PC-9 (cell line): Measurements from ENCODE around the gene DYRK2. TPM values are rescaled to one million over a fixed set of nuclear protein-coding genes. Genes with fewer than 3 reads are reported as not detected.

Experiments
- Bru-seq: library from RNA; stranded (reverse); fragments of 400-500 nt; gene quantifications from one replicate; lab custom pipeline; 2021; lab: Mats Ljungman, UMichigan
- BruChase-seq, 2 experiments: library from RNA; stranded (reverse); fragments of 400-500 nt; gene quantifications; one replicate each; lab custom pipeline; 2021; lab: Mats Ljungman, UMichigan
- BruUV-seq: library from RNA; stranded (reverse); fragments of 400-500 nt; replicated peaks from 2 replicates; lab custom pipeline; 2021; lab: Mats Ljungman, UMichigan
- CTCF ChIA-PET: fragments of 300-600 bp; sonication (Branson Sonifier 250); formaldehyde crosslinking; loops from one replicate; lab custom pipeline; 2022; ENCODE audit warnings: antibody characterized with exemption; lab: Charles Lee
- POLR2A ChIA-PET: fragments of 300-600 bp; sonication (Branson Sonifier 250); formaldehyde crosslinking; loops from one replicate; lab custom pipeline; 2022; ENCODE audit warnings: antibody characterized with exemption; ENCODE audit not compliant: unreplicated experiment; lab: Charles Lee
- DNase-seq, 2 experiments: peaks; one replicate each; pipeline versions ENCODE4 v3.0.0 to v3.0.0-alpha.2; 2015 to 2022; ENCODE audit warnings: mixed read lengths in 1 of 2
- H2AFZ ChIP-seq: fragments of 200-600 bp; sonication (generic); 2 replicates; pipeline ENCODE4 v1.8.1; 2017; ENCODE audit warnings: antibody characterized with exemption
- H3F3A ChIP-seq: fragments of 200-600 bp; sonication (generic); 2 replicates; pipeline ENCODE4 v1.8.1; 2017; ENCODE audit warnings: antibody characterized with exemption, mild to moderate bottlenecking, low read depth; ENCODE audit not compliant: insufficient read depth
- H3K27ac ChIP-seq: fragments of 200-600 bp; sonication (generic); 2 replicates; pipeline ENCODE4 v1.6.1; 2016; ENCODE audit warnings: mixed run types
- H3K27me3 ChIP-seq: fragments of 200-600 bp; sonication (generic); 2 replicates; pipeline ENCODE4 v1.6.1; 2016; ENCODE audit warnings: low read depth, mixed run types; ENCODE audit not compliant: insufficient read depth
- H3K36me3 ChIP-seq: fragments of 200-600 bp; sonication (generic); 2 replicates; pipeline ENCODE4 v1.6.1; 2016; ENCODE audit warnings: low read depth, mixed run types
- H3K4me1 ChIP-seq: fragments of 200-600 bp; sonication (generic); replicated peaks from 2 replicates; pipeline ENCODE4 v1.6.1; 2016; ENCODE audit warnings: mixed run types; ENCODE audit not compliant: insufficient read depth
- H3K4me2 ChIP-seq: fragments of 200-600 bp; sonication (generic); 2 replicates; pipeline ENCODE4 v1.6.1; 2017; ENCODE audit warnings: mixed run types
- H3K4me3 ChIP-seq: fragments of 200-600 bp; sonication (generic); 2 replicates; pipeline ENCODE4 v1.6.1; 2016; ENCODE audit warnings: mixed run types
- H3K79me2 ChIP-seq: fragments of 200-600 bp; sonication (generic); 2 replicates; pipeline ENCODE4 v1.6.1; 2017; ENCODE audit warnings: low read depth, mixed run types
- H3K9me2 ChIP-seq: fragments of 200-600 bp; sonication (generic); 2 replicates; pipeline ENCODE4 v1.8.1; 2017; ENCODE audit warnings: mild to moderate bottlenecking; ENCODE audit not compliant: insufficient read depth
- H3K9me3 ChIP-seq: fragments of 200-600 bp; sonication (generic); 2 replicates; pipeline ENCODE4 v1.8.1; 2016; ENCODE audit warnings: low read depth; ENCODE audit not compliant: insufficient read depth
- H4K20me1 ChIP-seq: fragments of 200-600 bp; sonication (generic); 2 replicates; pipeline ENCODE4 v1.8.1; 2017; ENCODE audit not compliant: insufficient read depth
- EZH2 ChIP-seq: fragments of 200-600 bp; sonication (generic); IDR thresholded peaks from 2 replicates; pipeline ENCODE4 v1.8.0; 2017; ENCODE audit warnings: antibody characterized with exemption, low read depth
- intact Hi-C: fragments of 100-400 bp; cut with micrococcal nuclease; formaldehyde crosslinking; loops from one replicate; pipeline ENCODE4 v1.10.0; 2022; ENCODE audit not compliant: unreplicated experiment
- long read RNA-seq: library from polyadenylated mRNA; stranded (forward); transcript quantifications from one replicate; pipeline ENCODE4 v2.0.0, GENCODE V29; 2022
- total RNA-seq: library from RNA; stranded (reverse); gene quantifications from 2 replicates; pipeline ENCODE4 v1.2.3, GENCODE V29; 2021
- TF ChIP-seq, protein P1 (sequence below): fragments of 200-600 bp; sonication (generic); conservative IDR thresholded peaks from 2 replicates; pipeline ENCODE4 v1.6.1; 2017; ENCODE audit warnings: mixed run types, antibody characterized with exemption, mild to moderate bottlenecking, moderate library complexity

Gene DYRK2
- 42.9 and 55.6 TPM in 2 replicates for total RNA-seq
- Bru-seq, nascent RNA = percentile 89 among the genes with signal in this experiment
- BruChase-seq, experiment 1, labeled RNA remaining after a 2-hour chase = percentile 97 among the genes with signal in this experiment
- percentile 87 among the genes with signal in this experiment for BruChase-seq, experiment 2, labeled RNA remaining after a 6-hour chase
- long read RNA-seq, full-length matches to known transcripts = 22 of 26 reads
- long read RNA-seq, partial matches to known transcripts = 0 of 26 reads
- long read RNA-seq, other reads (novel, unspliced or antisense) = 4 of 26 reads

DNA sequence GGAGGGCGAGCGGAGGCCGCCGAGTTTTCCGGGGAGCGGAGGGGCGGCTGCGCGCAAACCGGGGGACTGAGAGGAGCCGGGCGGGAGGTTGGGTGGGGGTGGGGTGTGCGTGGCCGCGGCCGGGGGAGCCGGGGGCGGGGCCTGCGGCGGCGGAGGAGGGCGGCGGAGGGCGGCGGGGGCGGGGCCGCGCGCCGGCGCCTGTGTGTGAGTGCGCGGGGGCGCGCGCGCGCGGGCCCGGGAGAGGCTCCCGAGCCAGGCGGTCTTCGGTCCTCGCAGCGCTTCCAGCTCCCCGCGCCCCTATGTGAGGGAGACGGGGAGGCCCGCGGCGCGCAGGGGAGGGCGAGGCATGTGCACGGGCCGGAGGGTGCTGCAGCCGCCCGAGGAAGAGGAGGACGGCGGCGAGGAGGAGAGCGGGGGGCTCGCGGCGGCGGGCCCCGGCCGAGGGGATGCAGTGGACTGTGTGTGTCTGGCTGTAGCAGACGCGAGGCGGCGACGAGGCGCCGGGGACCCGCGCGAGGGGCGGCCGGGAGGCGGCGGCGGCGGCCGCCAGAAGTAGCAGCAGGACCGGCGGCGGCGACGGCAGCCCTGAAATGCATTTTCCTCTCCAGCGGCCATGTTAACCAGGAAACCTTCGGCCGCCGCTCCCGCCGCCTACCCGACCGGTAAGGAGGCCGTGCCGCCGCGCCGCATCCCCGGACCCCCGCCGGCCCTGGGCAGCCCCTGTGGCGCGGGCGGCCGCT, at the start of gene DYRK2:
Gene DYRK2 (plus strand): TSS at position 225 of the 740 bp plus-strand sequence. CDS start 389 bp downstream, at position 614.
- Histone ChIP-seq H3K4me3 (peak within 1 kb of the TSS; percentile 91), H3K9me2 (no peaks in the 10 kb centered on the region), H3F3A (peaks cover 31% of the 10 kb centered on the region), H3K9me3 (no peaks in the 10 kb centered on the region), H3K79me2 (peaks cover 51% of the 10 kb centered on the region), H3K36me3 (peaks cover 20% of the 10 kb centered on the region), H4K20me1 (peaks cover 29% of the 10 kb centered on the region), H3K27ac (peak within 1 kb of the TSS; percentile 98), H3K27me3 (no peaks in the 10 kb centered on the region), H3K4me1 (peaks cover 61% of the 10 kb centered on the region), H3K4me2 (peak within 1 kb of the TSS; percentile 99), H2AFZ (peak within 1 kb of the TSS; percentile 83)
- CTCF ChIA-PET = interaction anchor here (0.6 to 1.3 kb wide), 3 partner anchors 165 to 575 kb away, joined by 3 to 9 read pairs (median 5); no protein-coding TSS in a partner anchor
- no TSS peak for BruUV-seq
- DNase-seq = peak; percentile 54 to 79
- TF ChIP-seq, protein P1, sequence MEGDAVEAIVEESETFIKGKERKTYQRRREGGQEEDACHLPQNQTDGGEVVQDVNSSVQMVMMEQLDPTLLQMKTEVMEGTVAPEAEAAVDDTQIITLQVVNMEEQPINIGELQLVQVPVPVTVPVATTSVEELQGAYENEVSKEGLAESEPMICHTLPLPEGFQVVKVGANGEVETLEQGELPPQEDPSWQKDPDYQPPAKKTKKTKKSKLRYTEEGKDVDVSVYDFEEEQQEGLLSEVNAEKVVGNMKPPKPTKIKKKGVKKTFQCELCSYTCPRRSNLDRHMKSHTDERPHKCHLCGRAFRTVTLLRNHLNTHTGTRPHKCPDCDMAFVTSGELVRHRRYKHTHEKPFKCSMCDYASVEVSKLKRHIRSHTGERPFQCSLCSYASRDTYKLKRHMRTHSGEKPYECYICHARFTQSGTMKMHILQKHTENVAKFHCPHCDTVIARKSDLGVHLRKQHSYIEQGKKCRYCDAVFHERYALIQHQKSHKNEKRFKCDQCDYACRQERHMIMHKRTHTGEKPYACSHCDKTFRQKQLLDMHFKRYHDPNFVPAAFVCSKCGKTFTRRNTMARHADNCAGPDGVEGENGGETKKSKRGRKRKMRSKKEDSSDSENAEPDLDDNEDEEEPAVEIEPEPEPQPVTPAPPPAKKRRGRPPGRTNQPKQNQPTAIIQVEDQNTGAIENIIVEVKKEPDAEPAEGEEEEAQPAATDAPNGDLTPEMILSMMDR = no peak
- TF ChIP-seq EZH2 = no peak
- POLR2A ChIA-PET = interaction anchor here (0.6 to 1.5 kb wide), 5 partner anchors 18 to 292 kb away, joined by 3 to 10 read pairs (median 3); no protein-coding TSS in a partner anchor
- intact Hi-C loops = loop anchor here (1.0 to 5.0 kb wide), 7 partner anchors 56 to 376 kb away; no protein-coding TSS in a partner anchor

DNA sequence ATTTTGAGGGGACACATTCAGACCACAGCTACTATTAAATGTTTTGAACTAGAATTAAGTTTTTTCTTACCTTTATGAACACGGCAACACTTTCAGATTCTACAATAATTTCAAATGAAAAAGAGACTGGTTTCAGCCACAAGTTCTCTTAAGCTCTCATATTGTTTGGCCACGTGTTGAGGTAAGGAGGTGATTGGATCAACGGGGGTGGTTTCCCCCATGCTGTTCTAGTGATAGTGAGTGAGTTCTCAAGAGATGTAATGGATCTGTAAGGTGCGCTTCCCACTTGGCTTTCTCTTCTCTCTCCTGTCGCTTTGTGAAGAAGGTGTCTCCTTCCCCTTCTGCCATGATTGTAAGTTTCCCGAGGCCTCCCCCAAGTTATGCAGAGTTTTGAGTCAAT, 48.9 kb upstream of the DYRK2 start:
- no peak overlapping the region for H3K4me2 ChIP-seq
- no peak overlapping the region for H3K27ac ChIP-seq
- H4K20me1 ChIP-seq = no peaks in the 10 kb centered on the region
- H3K4me1 ChIP-seq = peaks cover 16% of the 10 kb centered on the region
- H3K9me2 ChIP-seq = no peaks in the 10 kb centered on the region
- intact Hi-C loops = no loop called here
- H2AFZ ChIP-seq = no peak overlapping the region
- CTCF ChIA-PET = no interaction called here
- H3K4me3 ChIP-seq = no peak overlapping the region
- no peak for DNase-seq
- no peaks in the 10 kb centered on the region for H3K79me2 ChIP-seq
- peaks cover 6% of the 10 kb centered on the region for H3F3A ChIP-seq
- POLR2A ChIA-PET = interaction anchor here (0.7 kb wide), 1 partner anchor 44 kb away, joined by 3 read pairs; no protein-coding TSS in a partner anchor
- no peaks in the 10 kb centered on the region for H3K9me3 ChIP-seq
- BruUV-seq = no TSS peak
- H3K27me3 ChIP-seq = no peaks in the 10 kb centered on the region
- no peak for TF ChIP-seq EZH2
- TF ChIP-seq, protein P1 = no peak
- H3K36me3 ChIP-seq = no peaks in the 10 kb centered on the region

DNA sequence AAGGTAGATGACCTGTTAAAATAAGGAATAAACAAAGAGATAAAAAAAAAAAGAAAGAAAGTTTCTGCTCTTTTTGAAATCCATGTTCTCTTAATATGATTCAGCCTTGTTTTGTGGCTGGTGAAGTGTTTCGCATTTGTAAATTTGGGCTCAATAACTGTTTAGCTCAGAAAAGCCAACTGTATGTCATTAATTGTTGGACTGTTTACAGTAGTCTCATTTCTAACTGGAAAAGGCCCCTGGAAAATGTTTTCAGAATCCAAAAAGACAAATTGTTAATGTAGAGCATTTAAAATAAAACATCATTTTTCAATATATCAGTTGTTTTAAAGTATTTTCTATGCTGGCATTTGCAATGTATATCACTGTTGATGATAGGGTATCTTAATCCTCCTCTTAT, 47.4 kb upstream of the DYRK2 start:
- H2AFZ ChIP-seq = no peak overlapping the region
- no TSS peak for BruUV-seq
- peaks cover 2% of the 10 kb centered on the region; the same call in 1 of the 2 replicates for H3K4me1 ChIP-seq
- no peak for DNase-seq
- no peak overlapping the region for H3K27ac ChIP-seq
- no peaks in the 10 kb centered on the region for H3K9me2 ChIP-seq
- H4K20me1 ChIP-seq = no peaks in the 10 kb centered on the region
- TF ChIP-seq, protein P1 = no peak
- TF ChIP-seq EZH2 = no peak
- H3K4me3 ChIP-seq = no peak overlapping the region
- H3K9me3 ChIP-seq = no peaks in the 10 kb centered on the region; the same call in 1 of the 2 replicates
- H3K36me3 ChIP-seq = no peaks in the 10 kb centered on the region
- ChIA-PET POLR2A (no interaction called here), CTCF (no interaction called here)
- no peaks in the 10 kb centered on the region for H3K27me3 ChIP-seq
- intact Hi-C loops = no loop called here
- H3F3A ChIP-seq = no peaks in the 10 kb centered on the region
- H3K4me2 ChIP-seq = no peak overlapping the region
- no peaks in the 10 kb centered on the region for H3K79me2 ChIP-seq
